Measurements from ENCODE around the gene SYPL1. TPM values are rescaled to one million over a fixed set of nuclear protein-coding genes. Genes with fewer than 3 reads are reported as not detected.

Gene SYPL1
- polyA plus RNA-seq, 1 donor from 2014 or later = 17.4 TPM

GRCh38 chr7:106129291-106129690 lies 17.2 kb upstream of the SYPL1 start:
- no peak overlapping the region for H3K4me2 ChIP-seq (ENCODE audit: low read length)
- no peak overlapping the region for H2AFZ ChIP-seq (ENCODE audit: low read depth, low read length)
- H3K27me3 ChIP-seq (ENCODE audit: insufficient read depth, low read depth, low read length) = no peaks in the 10 kb centered on the region
- no peak overlapping the region for H3K4me3 ChIP-seq (ENCODE audit: low read length)
- no peaks in the 10 kb centered on the region for H3K36me3 ChIP-seq (ENCODE audit: insufficient read depth, low read length)
- H4K20me1 ChIP-seq (ENCODE audit: insufficient read depth) = no peaks in the 10 kb centered on the region
- TF ChIP-seq RAD21 (conservative IDR thresholded peaks at IDR 0.05) = no peak
- no peak for TF ChIP-seq SMC3 (conservative IDR thresholded peaks at IDR 0.05; ENCODE audit: poor library complexity)
- no peak for TF ChIP-seq TAF1 (IDR thresholded peaks at IDR 0.05; ENCODE audit: low read depth)
- no peak for TF ChIP-seq EP300 (conservative IDR thresholded peaks at IDR 0.05; ENCODE audit: poor library complexity, severe bottlenecking)
- no peak for TF ChIP-seq POLR2AphosphoS5 (IDR thresholded peaks at IDR 0.05)
- TF ChIP-seq, protein P1, sequence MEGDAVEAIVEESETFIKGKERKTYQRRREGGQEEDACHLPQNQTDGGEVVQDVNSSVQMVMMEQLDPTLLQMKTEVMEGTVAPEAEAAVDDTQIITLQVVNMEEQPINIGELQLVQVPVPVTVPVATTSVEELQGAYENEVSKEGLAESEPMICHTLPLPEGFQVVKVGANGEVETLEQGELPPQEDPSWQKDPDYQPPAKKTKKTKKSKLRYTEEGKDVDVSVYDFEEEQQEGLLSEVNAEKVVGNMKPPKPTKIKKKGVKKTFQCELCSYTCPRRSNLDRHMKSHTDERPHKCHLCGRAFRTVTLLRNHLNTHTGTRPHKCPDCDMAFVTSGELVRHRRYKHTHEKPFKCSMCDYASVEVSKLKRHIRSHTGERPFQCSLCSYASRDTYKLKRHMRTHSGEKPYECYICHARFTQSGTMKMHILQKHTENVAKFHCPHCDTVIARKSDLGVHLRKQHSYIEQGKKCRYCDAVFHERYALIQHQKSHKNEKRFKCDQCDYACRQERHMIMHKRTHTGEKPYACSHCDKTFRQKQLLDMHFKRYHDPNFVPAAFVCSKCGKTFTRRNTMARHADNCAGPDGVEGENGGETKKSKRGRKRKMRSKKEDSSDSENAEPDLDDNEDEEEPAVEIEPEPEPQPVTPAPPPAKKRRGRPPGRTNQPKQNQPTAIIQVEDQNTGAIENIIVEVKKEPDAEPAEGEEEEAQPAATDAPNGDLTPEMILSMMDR (IDR thresholded peaks at IDR 0.05; ENCODE audit: poor library complexity, severe bottlenecking) = no peak
- H3K27ac ChIP-seq (ENCODE audit: low read length) = no peak overlapping the region
- H3K79me2 ChIP-seq (replicated peaks; ENCODE audit: insufficient read depth, low read length) = no peaks in the 10 kb centered on the region
- no peaks in the 10 kb centered on the region for H3F3A ChIP-seq (ENCODE audit: insufficient read depth, low read length, poor library complexity, severe bottlenecking)
- no peaks in the 10 kb centered on the region for H3K9me3 ChIP-seq (ENCODE audit: low read length)
- no peaks in the 10 kb centered on the region for H3K9me2 ChIP-seq (ENCODE audit: insufficient read depth, low read length)
- no peak overlapping the region for H3K9ac ChIP-seq (ENCODE audit: low read length)

- no peak overlapping the region for H3K4me3 ChIP-seq (ENCODE audit: low read length)
- no peaks in the 10 kb centered on the region for H3F3A ChIP-seq (ENCODE audit: insufficient read depth, low read length, poor library complexity, severe bottlenecking)
- H3K27ac ChIP-seq (ENCODE audit: low read length) = no peak overlapping the region
- H3K9me2 ChIP-seq (ENCODE audit: insufficient read depth, low read length) = no peaks in the 10 kb centered on the region
- no peak overlapping the region for H3K4me2 ChIP-seq (ENCODE audit: low read length)
- no peaks in the 10 kb centered on the region for H3K9me3 ChIP-seq (ENCODE audit: low read length)
- H2AFZ ChIP-seq (ENCODE audit: low read depth, low read length) = no peak overlapping the region
- TF ChIP-seq, protein P1 (IDR thresholded peaks at IDR 0.05; ENCODE audit: poor library complexity, severe bottlenecking) = no peak
- TF ChIP-seq SMC3 (conservative IDR thresholded peaks at IDR 0.05; ENCODE audit: poor library complexity) (no peak), EP300 (conservative IDR thresholded peaks at IDR 0.05; ENCODE audit: poor library complexity, severe bottlenecking) (no peak), MXI1 (conservative IDR thresholded peaks at IDR 0.05; ENCODE audit: poor library complexity, severe bottlenecking) (no peak), RAD21 (conservative IDR thresholded peaks at IDR 0.05) (no peak), POLR2AphosphoS5 (IDR thresholded peaks at IDR 0.05) (no peak), TAF1 (IDR thresholded peaks at IDR 0.05; ENCODE audit: low read depth) (no peak), EZH2 (IDR thresholded peaks at IDR 0.05; ENCODE audit: borderline replicate concordance, insufficient read depth, low read length, poor library complexity, severe bottlenecking) (no peak)
- TF ChIP-seq, protein P2, sequence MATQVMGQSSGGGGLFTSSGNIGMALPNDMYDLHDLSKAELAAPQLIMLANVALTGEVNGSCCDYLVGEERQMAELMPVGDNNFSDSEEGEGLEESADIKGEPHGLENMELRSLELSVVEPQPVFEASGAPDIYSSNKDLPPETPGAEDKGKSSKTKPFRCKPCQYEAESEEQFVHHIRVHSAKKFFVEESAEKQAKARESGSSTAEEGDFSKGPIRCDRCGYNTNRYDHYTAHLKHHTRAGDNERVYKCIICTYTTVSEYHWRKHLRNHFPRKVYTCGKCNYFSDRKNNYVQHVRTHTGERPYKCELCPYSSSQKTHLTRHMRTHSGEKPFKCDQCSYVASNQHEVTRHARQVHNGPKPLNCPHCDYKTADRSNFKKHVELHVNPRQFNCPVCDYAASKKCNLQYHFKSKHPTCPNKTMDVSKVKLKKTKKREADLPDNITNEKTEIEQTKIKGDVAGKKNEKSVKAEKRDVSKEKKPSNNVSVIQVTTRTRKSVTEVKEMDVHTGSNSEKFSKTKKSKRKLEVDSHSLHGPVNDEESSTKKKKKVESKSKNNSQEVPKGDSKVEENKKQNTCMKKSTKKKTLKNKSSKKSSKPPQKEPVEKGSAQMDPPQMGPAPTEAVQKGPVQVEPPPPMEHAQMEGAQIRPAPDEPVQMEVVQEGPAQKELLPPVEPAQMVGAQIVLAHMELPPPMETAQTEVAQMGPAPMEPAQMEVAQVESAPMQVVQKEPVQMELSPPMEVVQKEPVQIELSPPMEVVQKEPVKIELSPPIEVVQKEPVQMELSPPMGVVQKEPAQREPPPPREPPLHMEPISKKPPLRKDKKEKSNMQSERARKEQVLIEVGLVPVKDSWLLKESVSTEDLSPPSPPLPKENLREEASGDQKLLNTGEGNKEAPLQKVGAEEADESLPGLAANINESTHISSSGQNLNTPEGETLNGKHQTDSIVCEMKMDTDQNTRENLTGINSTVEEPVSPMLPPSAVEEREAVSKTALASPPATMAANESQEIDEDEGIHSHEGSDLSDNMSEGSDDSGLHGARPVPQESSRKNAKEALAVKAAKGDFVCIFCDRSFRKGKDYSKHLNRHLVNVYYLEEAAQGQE (IDR thresholded peaks at IDR 0.05; ENCODE audit: borderline replicate concordance) = no peak
- H3K79me2 ChIP-seq (replicated peaks; ENCODE audit: insufficient read depth, low read length) = no peaks in the 10 kb centered on the region
- H3K9ac ChIP-seq (ENCODE audit: low read length) = no peak overlapping the region
- no peaks in the 10 kb centered on the region for H3K27me3 ChIP-seq (ENCODE audit: insufficient read depth, low read depth, low read length)
- H4K20me1 ChIP-seq (ENCODE audit: insufficient read depth) = no peaks in the 10 kb centered on the region
- H3K36me3 ChIP-seq (ENCODE audit: insufficient read depth, low read length) = no peaks in the 10 kb centered on the region
These were observed 16.7 kb upstream of the SYPL1 start for GRCh38 chr7:106128836-106129235.
